GM04503 (cell line): ENCODE measurements around the gene KCNAB2.

Experiments used
- DNase-seq: peaks from one replicate; pipeline ENCODE4 v3.0.0-alpha.2; 2012; ENCODE audit warnings: low read depth

Gene KCNAB2

GRCh38 chr1:6030547-6031261, 15.0 kb upstream of the KCNAB2 start:
- DNase-seq, result no peak

- no peak for DNase-seq
Measured at GRCh38 chr1:6033124-6033523, 12.6 kb upstream of the KCNAB2 start.

- no peak for DNase-seq
Measured at GRCh38 chr1:6033986-6034749, 11.5 kb upstream of the KCNAB2 start.

- DNase-seq, result no peak
Measured at GRCh38 chr1:6034750-6035096, 11.0 kb upstream of the KCNAB2 start.

- DNase-seq, result no peak
Measured at GRCh38 chr1:6035303-6035702, 10.4 kb upstream of the KCNAB2 start.

GRCh38 chr1:6035719-6036118, 10.0 kb upstream of the KCNAB2 start:
- DNase-seq, result no peak

- peak; percentile 36 for DNase-seq
Measured at GRCh38 chr1:6037338-6037762, 8.3 kb upstream of the KCNAB2 start.

- DNase-seq, result no peak
Measured at GRCh38 chr1:6038603-6039002, 7.1 kb upstream of the KCNAB2 start.

- DNase-seq, result no peak
Measured at GRCh38 chr1:6039031-6039430, 6.7 kb upstream of the KCNAB2 start.

- no peak for DNase-seq
Measured at GRCh38 chr1:6040444-6040843, 5.2 kb upstream of the KCNAB2 start.

- no peak for DNase-seq
Measured at GRCh38 chr1:6040861-6041415, 4.8 kb upstream of the KCNAB2 start.

- no peak for DNase-seq
Measured at GRCh38 chr1:6041432-6042062, 4.1 kb upstream of the KCNAB2 start.

- no peak for DNase-seq
Measured at GRCh38 chr1:6043561-6043960, 2.1 kb upstream of the KCNAB2 start.

- no peak for DNase-seq
Measured at GRCh38 chr1:6044481-6045109, 1.1 kb upstream of the KCNAB2 start.

GRCh38 chr1:6045110-6045502, 582 bp upstream of the KCNAB2 start:
- DNase-seq, result no peak

- no peak for DNase-seq
Measured at GRCh38 chr1:6046279-6046678, 591 bp downstream of the KCNAB2 start.

- no peak for DNase-seq
Measured at GRCh38 chr1:6048179-6048867, 2.6 kb downstream of the KCNAB2 start.

- DNase-seq, result no peak
Measured at GRCh38 chr1:6049419-6049818, 3.7 kb downstream of the KCNAB2 start.

- no peak for DNase-seq
Measured at GRCh38 chr1:6051423-6051822, 5.7 kb downstream of the KCNAB2 start.

GRCh38 chr1:6052543-6053205, 7.0 kb downstream of the KCNAB2 start:
- peak; percentile 11 for DNase-seq

GRCh38 chr1:6053206-6053546, 7.5 kb downstream of the KCNAB2 start:
- DNase-seq, result no peak
